Activated T-helper 2 cell treated with anti-CD3 and anti-CD28 coated beads, Interferon-gamma antibody, Interleukin-2, Interleukin-4, amounts not matched to agents 10 μg/mL and 5 μg/mL and 100 μg/mL, durations not matched to agents 14 hours and 24 hours and 36 hours (primary cell): ENCODE results near the gene MYBPC3. TPM values are rescaled to one million over a fixed set of nuclear protein-coding genes. Genes with fewer than 3 reads are reported as not detected.

ENCODE experiments used
- DNase-seq: peaks from one replicate; pipeline ENCODE4 v3.0.0; 2021; ENCODE audit warnings: low spot score
- H3K27ac Mint-ChIP-seq: one replicate; pipeline ENCODE4 v1.8.0; 2021; ENCODE audit warnings: mixed read lengths
- H3K27me3 Mint-ChIP-seq: one replicate; pipeline ENCODE4 v1.8.0; 2021; ENCODE audit warnings: low read depth, mixed read lengths
- H3K36me3 Mint-ChIP-seq: one replicate; pipeline ENCODE4 v1.8.0; 2021; ENCODE audit warnings: low read depth, mixed read lengths
- H3K4me1 Mint-ChIP-seq: one replicate; pipeline ENCODE4 v1.8.0; 2021; ENCODE audit warnings: low read depth, mixed read lengths
- H3K4me3 Mint-ChIP-seq: one replicate; pipeline ENCODE4 v1.8.0; 2021; ENCODE audit warnings: low read depth, mild to moderate bottlenecking, moderate library complexity, mixed read lengths
- H3K9me3 Mint-ChIP-seq: one replicate; pipeline ENCODE4 v1.8.0; 2021; ENCODE audit warnings: mixed read lengths
- intact Hi-C: fragments of 100-400 bp; cut with micrococcal nuclease; formaldehyde crosslinking; loops from one replicate; pipeline ENCODE4 v1.15.1; 2023
- total RNA-seq: library from RNA; stranded (reverse); gene quantifications from 2 replicates; pipeline ENCODE4 v1.2.3, GENCODE V29; 2022

The MYBPC3 gene
- total RNA-seq, 1 donor from 2014 or later: not detected

GRCh38 chr11:47378010-47378835 is 25.7 kb upstream of the MYBPC3 start, which contains the start of gene SPI1:
Gene SPI1, minus strand, starts transcription at chr11:47378547. Its CDS starts 194 bp downstream, at chr11:47378353.
- H3K4me1 Mint-ChIP-seq: peaks cover 9% of the 10 kb centered on the region
- no peaks in the 10 kb centered on the region for H3K27me3 Mint-ChIP-seq
- intact Hi-C loops: loop anchor here (10.0 kb wide), 1 partner anchor 477 kb away; no protein-coding TSS in a partner anchor
- DNase-seq: no peak
- H3K36me3 Mint-ChIP-seq: no peaks in the 10 kb centered on the region
- H3K4me3 Mint-ChIP-seq: no peak within 1 kb of the TSS
- no peak within 1 kb of the TSS for H3K27ac Mint-ChIP-seq
- no peaks in the 10 kb centered on the region for H3K9me3 Mint-ChIP-seq

GRCh38 chr11:47377571-47378009 is 25.1 kb upstream of the MYBPC3 start:
- DNase-seq: no peak
- Mint-ChIP-seq H3K4me1 (peaks cover 9% of the 10 kb centered on the region), H3K9me3 (no peaks in the 10 kb centered on the region), H3K27ac (no peak overlapping the region), H3K27me3 (no peaks in the 10 kb centered on the region), H3K36me3 (no peaks in the 10 kb centered on the region), H3K4me3 (no peak overlapping the region)
- intact Hi-C loops: loop anchor here (10.0 kb wide), 1 partner anchor 477 kb away; no protein-coding TSS in a partner anchor

- Mint-ChIP-seq H3K27me3 (no peaks in the 10 kb centered on the region), H3K9me3 (no peaks in the 10 kb centered on the region), H3K4me3 (no peak overlapping the region), H3K27ac (no peak overlapping the region), H3K36me3 (no peaks in the 10 kb centered on the region), H3K4me1 (peaks cover 9% of the 10 kb centered on the region)
- intact Hi-C loops: loop anchor here (10.0 kb wide), 1 partner anchor 478 kb away; no protein-coding TSS in a partner anchor
- DNase-seq: no peak
Observed at GRCh38 chr11:47376525-47377371, 24.2 kb upstream of the MYBPC3 start.

- H3K36me3 Mint-ChIP-seq: no peaks in the 10 kb centered on the region
- H3K27ac Mint-ChIP-seq: no peak overlapping the region
- no peak overlapping the region for H3K4me3 Mint-ChIP-seq
- H3K4me1 Mint-ChIP-seq: peaks cover 9% of the 10 kb centered on the region
- H3K9me3 Mint-ChIP-seq: no peaks in the 10 kb centered on the region
- intact Hi-C loops: loop anchor here (10.0 kb wide), 1 partner anchor 479 kb away; no protein-coding TSS in a partner anchor
- H3K27me3 Mint-ChIP-seq: no peaks in the 10 kb centered on the region
- DNase-seq: no peak
Observed at GRCh38 chr11:47376107-47376524, 23.6 kb upstream of the MYBPC3 start.

- intact Hi-C loops: loop anchor here (10.0 kb wide), 1 partner anchor 479 kb away; no protein-coding TSS in a partner anchor
- H3K27ac Mint-ChIP-seq: no peak overlapping the region
- no peaks in the 10 kb centered on the region for H3K9me3 Mint-ChIP-seq
Observed at GRCh38 chr11:47375546-47376085, 23.1 kb upstream of the MYBPC3 start.

GRCh38 chr11:47375020-47375419 is 22.5 kb upstream of the MYBPC3 start:
- DNase-seq: no peak
- Mint-ChIP-seq H3K4me1 (peaks cover 10% of the 10 kb centered on the region), H3K36me3 (no peaks in the 10 kb centered on the region), H3K27ac (peak overlapping the region; percentile 11), H3K27me3 (no peaks in the 10 kb centered on the region), H3K4me3 (no peak overlapping the region), H3K9me3 (no peaks in the 10 kb centered on the region)
- intact Hi-C loops: loop anchor here (10.0 kb wide), 1 partner anchor 480 kb away; no protein-coding TSS in a partner anchor

More at GRCh38 chr11:47375546-47376085, 23.1 kb upstream of the MYBPC3 start:
- DNase-seq: no peak
- Mint-ChIP-seq H3K27me3 (no peaks in the 10 kb centered on the region), H3K4me3 (no peak overlapping the region), H3K4me1 (peaks cover 9% of the 10 kb centered on the region), H3K36me3 (no peaks in the 10 kb centered on the region)

GRCh38 chr11:47374720-47375019 is 22.2 kb upstream of the MYBPC3 start:
- H3K4me1 Mint-ChIP-seq: peaks cover 13% of the 10 kb centered on the region
- intact Hi-C loops: loop anchor here (1.0 to 10.0 kb wide), 3 partner anchors 34 to 480 kb away; partner anchors contain the start of gene SLC39A13
- H3K4me3 Mint-ChIP-seq: no peak overlapping the region
- H3K27me3 Mint-ChIP-seq: no peaks in the 10 kb centered on the region
- H3K36me3 Mint-ChIP-seq: no peaks in the 10 kb centered on the region
- no peak for DNase-seq
- H3K9me3 Mint-ChIP-seq: no peaks in the 10 kb centered on the region
- H3K27ac Mint-ChIP-seq: peak overlapping the region; percentile 11

- Mint-ChIP-seq H3K4me1 (peaks cover 19% of the 10 kb centered on the region), H3K27me3 (no peaks in the 10 kb centered on the region), H3K9me3 (no peaks in the 10 kb centered on the region), H3K4me3 (no peak overlapping the region), H3K36me3 (no peaks in the 10 kb centered on the region), H3K27ac (peak overlapping the region; percentile 11)
- peak; percentile 71 for DNase-seq
- intact Hi-C loops: loop anchor here (1.0 to 10.0 kb wide), 3 partner anchors 34 to 481 kb away; partner anchors contain the start of gene SLC39A13
Observed at GRCh38 chr11:47373876-47374719, 21.6 kb upstream of the MYBPC3 start.

GRCh38 chr11:47372422-47372821 is 19.9 kb upstream of the MYBPC3 start:
- no peak for DNase-seq
- H3K9me3 Mint-ChIP-seq: no peaks in the 10 kb centered on the region
- no peaks in the 10 kb centered on the region for H3K36me3 Mint-ChIP-seq
- peaks cover 22% of the 10 kb centered on the region for H3K4me1 Mint-ChIP-seq
- intact Hi-C loops: loop anchor here (10.0 kb wide), 1 partner anchor 482 kb away; no protein-coding TSS in a partner anchor
- no peaks in the 10 kb centered on the region for H3K27me3 Mint-ChIP-seq
- H3K27ac Mint-ChIP-seq: no peak overlapping the region
- H3K4me3 Mint-ChIP-seq: no peak overlapping the region

GRCh38 chr11:47369676-47370075 is 17.2 kb upstream of the MYBPC3 start:
- intact Hi-C loops: loop anchor here (10.0 kb wide), 1 partner anchor 485 kb away; no protein-coding TSS in a partner anchor
- Mint-ChIP-seq H3K36me3 (no peaks in the 10 kb centered on the region), H3K27ac (peak overlapping the region; percentile 46), H3K4me3 (no peak overlapping the region), H3K27me3 (peaks cover 2% of the 10 kb centered on the region), H3K9me3 (no peaks in the 10 kb centered on the region), H3K4me1 (peaks cover 24% of the 10 kb centered on the region)
- no peak for DNase-seq

- H3K27ac Mint-ChIP-seq: peak overlapping the region; percentile 17
- peaks cover 2% of the 10 kb centered on the region for H3K27me3 Mint-ChIP-seq
- no peak for DNase-seq
- H3K4me3 Mint-ChIP-seq: no peak overlapping the region
- intact Hi-C loops: no loop called here
- no peaks in the 10 kb centered on the region for H3K9me3 Mint-ChIP-seq
- H3K36me3 Mint-ChIP-seq: no peaks in the 10 kb centered on the region
- H3K4me1 Mint-ChIP-seq: peaks cover 17% of the 10 kb centered on the region
Observed at GRCh38 chr11:47366020-47366490, 13.6 kb upstream of the MYBPC3 start.
